GM19023 (cell line): ENCODE results near the gene ARHGEF17.

Experiments
- ATAC-seq: cut with Tn5 transposase; IDR thresholded peaks from one replicate; pipeline ENCODE4 v1.9.1; 2021; ENCODE audit warnings: mild to moderate bottlenecking, moderate library complexity; ENCODE audit not compliant: unreplicated experiment

Gene ARHGEF17

DNA sequence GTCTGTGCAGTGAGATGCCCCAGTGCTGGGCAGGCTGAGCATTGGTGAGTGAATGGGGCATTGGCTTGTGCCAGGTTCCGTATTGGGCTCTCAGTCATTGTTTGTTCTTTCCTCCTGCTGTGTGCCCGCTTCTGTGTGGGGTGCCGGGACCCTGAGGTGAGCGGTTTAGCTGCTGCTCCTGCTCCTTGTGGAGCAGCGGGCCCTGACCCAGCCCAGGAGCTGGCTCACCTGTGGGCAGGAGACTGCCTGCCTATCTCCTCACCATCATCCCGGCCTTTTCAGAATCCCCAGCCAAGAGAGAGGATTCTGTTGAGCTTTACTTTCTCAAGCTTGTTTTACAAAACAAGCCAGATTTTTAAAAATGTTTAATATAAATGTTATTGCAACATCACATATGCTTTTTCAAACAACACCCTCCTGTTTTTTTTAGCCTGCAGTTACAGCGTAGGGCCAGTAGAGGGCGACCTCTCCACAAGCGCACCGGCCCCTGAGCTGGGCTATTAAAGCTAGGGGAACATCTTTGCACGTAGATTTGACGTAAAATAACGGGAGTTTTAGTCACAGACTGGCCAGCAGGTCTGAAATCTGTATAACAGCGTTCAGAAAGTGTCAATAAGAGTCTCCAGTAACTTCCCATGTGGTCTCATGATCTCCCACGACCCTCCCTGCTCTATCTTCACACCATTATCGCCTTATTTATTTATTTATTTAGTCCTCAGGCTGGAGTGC is 43.0 kb downstream of the ARHGEF17 start:
- no peak for ATAC-seq

DNA sequence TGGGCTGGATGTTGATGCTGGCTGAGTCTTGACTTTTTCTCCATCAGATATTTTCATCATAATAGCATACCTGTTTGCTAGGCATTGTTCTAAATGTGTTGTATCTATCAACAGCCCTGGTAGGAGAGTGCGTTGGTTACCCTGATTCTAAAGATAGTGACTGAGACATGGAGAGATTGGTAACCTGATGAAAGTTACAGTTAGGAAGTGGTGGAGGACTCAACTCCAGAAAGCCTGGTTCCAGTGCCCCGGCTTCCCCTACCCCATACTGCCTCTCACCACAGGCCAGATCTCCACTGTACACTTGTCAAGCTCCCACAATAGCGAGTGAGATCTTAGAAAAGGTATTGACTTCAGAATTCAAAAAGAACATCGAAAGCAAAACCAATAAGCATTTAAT is 45.3 kb downstream of the ARHGEF17 start:
- no peak for ATAC-seq

DNA sequence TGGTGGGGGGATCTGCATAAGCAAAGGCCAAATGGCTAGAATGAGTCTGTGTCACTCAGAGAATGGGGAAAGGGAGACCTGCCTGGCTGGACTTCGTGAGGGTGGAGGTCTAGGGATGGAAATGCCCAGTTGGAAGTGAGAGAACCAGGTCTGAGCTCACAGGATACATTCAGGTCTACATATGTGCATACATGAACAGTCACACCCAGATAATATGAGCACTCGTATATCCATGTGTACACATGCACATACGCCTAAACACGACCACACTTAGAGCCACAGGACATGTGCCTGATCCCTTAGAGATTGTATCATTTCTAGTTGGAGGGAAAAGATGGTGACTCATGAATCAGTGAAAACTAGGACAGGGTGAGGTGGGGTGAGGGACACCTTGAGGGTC is 47.0 kb downstream of the ARHGEF17 start:
- no peak for ATAC-seq

DNA sequence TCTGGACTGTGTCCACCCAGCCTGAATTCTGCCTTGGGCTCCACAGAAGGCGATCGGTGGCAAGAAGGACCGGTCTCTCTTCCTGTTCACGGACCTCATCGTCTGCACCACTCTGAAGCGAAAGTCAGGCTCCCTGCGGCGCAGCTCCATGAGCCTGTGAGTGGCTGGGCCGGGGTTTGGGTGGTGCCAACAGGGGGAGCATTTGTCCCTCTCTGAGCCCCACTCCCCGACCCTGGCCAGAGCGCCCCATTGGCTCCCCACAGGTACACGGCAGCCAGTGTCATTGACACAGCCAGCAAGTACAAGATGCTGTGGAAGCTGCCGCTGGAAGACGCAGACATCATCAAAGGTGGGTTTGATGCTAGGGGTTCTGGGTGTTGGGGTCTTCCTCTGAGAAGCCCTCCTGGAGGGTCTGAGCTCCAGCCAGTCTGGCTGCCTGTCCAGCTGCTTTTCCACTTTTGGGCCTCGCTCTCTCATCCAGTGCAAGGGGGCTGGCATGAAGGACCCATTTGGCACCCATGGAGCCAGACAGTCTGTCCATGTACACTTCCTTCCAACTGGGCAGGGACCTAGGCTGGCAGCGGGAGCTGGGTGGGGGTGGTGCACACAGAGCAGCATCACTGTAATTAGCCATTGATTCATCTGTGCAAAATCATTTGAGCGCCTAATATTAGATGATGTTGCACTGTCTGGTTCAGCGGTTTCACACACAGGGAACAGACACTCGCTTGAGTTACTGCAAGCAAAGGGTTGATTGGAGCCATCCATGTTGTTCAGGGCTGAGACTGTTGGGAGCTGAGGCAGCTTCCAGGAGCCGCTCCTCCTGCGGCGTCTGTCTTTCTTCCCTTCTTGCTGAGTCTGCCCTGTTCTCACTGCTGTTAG is 49.1 kb downstream of the ARHGEF17 start:
- no peak for ATAC-seq

DNA sequence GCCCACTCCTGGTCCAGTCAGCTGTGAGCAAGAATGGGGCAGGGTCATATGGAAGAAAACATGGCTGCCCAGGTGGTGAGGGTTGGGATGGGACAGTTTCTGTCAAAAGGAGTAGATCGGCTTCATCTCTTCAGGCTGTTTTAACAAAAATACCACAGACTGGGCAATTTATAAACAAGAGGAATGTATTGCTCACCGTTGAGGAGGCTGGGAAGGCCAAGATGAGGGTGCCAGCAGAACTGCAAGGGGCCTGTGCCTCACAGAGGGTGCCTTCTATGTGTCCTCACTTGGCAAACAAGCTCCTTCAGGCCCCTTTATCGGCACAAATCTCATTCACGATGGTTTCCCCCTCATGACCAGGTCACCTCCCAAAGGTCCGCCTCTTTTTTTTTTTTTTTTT is 50.0 kb downstream of the ARHGEF17 start:
- ATAC-seq, result no peak

- ATAC-seq, result no peak
Observed at GRCh38 chr11:73359341-73359740, 51.3 kb downstream of the ARHGEF17 start.

GRCh38 chr11:73359930-73360742 is 52.1 kb downstream of the ARHGEF17 start:
- no peak for ATAC-seq

DNA sequence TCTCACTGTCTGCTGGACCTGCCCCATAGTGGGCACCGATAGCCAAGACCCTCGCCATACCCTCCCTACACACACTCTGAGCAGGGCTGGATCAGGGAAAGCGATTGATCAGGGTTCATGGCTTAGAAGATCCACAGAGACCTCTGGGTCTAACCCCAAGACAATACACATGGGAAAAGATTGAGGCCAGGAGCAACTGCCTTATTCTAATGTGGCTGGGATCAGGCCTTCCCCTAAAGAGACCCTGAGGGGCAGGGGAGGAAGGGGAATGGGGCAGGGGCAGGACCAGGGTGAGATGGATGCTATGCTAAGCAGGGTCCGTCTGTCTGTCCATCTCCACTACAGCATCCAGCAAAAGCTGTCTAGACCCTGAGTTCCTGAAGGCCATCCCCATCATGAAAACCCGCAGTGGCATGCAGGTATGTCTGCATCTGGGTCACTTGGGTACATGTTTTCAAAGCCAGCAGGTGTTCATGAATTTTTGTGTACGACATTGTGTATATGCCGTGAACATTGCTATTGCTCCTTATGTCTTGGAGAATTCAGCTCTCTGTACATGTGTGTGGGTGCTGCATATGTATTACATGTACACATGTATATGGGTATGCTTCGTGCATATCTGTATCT is 52.8 kb downstream of the ARHGEF17 start:
- ATAC-seq, result no peak

GRCh38 chr11:73361953-73362776 is 54.1 kb downstream of the ARHGEF17 start:
- no peak for ATAC-seq

DNA sequence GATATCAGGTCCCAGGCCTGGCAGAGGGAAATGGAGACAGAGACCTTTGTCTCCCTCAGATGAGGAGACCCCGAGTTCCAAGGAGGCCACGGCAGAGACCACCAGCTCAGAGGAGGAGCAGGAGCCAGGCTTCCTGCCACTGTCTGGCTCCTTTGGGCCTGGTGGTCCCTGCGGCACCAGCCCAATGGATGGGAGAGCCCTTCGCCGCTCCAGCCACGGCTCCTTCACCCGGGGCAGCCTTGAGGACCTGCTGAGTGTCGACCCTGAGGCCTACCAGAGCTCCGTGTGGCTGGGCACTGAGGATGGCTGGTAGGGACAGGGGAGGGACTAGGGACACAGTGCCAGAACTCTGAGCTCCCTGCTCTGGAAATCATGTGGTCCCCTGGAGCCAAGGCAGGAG is 55.1 kb downstream of the ARHGEF17 start:
- no peak for ATAC-seq

DNA sequence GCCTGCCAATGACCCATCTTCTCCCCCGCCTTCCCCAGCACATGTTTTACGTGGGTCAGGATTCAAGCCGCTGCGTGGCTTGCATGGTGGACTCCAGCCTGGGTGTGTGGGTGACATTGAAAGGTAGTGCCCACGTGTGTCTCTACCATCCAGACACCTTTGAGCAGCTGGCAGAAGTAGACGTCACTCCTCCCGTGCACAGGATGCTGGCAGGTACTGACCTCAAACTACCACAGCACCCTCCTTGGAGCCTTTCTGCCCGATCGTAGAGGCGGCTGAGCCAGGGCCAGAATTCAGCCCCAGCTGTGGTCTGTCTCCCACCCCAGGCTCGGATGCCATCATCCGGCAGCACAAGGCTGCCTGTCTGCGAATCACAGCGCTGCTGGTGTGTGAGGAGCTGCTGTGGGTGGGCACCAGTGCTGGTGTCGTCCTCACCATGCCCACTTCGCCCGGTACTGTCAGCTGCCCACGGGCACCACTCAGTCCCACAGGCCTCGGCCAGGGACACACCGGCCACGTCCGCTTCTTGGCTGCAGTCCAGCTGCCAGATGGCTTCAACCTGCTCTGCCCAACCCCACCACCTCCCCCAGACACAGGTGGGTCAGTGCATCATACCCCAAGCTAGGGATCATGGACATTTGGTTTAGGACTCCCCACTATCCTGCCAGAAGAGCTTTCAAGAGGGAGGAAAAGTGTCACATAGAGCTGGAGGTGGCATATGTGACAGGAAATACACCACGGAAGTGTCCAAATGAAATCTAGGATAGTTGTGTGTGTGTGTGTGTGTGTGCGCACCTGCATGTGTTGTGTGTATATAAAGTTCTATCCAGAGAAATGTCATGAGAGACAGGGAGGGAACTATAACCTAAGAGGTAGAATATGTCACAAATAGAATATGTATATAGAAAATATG is 57.5 kb downstream of the ARHGEF17 start:
- no peak for ATAC-seq

DNA sequence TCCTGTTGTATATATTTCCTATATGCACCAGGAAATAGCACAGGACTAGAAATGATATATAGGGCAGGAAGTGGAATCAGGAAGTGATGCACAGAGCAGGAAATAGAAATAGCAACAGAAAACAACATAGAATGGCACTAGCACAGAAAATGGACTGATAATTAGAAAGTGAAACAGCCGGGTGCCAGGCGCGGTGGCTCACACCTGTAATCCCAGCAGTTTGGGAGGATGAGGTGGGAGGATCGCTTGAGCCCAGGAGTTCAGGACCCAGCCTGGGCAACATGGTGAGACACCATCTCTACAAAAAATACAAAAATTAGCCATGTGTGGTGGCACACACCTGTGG is 58.2 kb downstream of the ARHGEF17 start:
- ATAC-seq, result no peak

- ATAC-seq, result no peak
Observed at GRCh38 chr11:73366953-73367352, 58.9 kb downstream of the ARHGEF17 start.

DNA sequence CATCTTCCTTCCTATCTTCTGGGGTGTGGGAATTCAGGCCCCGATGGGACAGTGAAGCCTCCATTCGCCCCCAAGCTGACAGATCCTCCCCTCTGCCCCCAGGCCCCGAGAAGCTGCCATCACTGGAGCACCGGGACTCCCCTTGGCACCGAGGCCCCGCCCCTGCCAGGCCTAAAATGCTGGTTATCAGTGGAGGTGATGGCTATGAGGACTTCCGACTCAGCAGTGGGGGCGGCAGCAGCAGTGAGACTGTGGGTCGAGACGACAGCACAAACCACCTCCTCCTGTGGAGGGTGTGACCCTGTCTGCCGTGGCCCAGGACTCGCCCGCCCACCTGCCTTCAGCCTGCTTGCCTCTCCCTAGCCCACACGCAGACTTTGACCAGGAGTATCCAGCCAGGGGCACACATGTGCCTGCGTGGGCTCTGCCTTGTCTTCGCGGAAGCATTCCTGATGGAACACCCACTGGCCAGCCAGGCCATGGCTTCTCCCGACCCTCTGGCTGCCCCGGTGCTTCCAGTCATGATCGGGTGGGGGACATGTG is 59.5 kb downstream of the ARHGEF17 start:
- no peak for ATAC-seq

DNA sequence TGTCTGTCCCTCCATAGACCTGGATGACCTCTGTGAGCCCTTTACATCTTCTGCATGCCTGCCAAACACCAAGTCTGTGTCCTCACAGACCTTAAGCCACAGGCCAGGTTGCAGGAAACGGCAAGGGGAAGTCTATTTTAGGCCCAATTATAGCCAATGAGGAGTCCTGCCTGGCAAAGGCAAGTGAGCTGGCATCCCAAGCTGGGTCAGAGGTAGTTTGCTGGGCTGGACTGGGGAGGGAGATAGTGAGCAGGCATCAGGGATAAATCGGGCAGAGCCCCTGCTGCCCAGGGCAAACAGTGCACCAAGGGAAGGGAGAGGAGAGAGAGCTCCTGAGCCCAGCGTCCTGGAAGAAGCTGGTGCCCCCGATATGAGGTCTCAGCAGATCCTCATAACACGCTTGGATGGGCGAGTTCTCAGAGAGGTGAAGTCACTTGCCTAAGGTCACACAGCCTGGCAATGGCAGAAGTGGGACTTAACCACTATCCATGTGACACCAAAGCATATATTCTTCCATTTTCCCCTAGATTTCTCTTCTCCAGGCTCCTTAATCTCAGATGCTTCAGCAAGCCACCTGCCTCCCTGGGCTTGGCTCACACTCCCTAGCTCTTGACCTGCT is 64.4 kb downstream of the ARHGEF17 start:
- no peak for ATAC-seq

DNA sequence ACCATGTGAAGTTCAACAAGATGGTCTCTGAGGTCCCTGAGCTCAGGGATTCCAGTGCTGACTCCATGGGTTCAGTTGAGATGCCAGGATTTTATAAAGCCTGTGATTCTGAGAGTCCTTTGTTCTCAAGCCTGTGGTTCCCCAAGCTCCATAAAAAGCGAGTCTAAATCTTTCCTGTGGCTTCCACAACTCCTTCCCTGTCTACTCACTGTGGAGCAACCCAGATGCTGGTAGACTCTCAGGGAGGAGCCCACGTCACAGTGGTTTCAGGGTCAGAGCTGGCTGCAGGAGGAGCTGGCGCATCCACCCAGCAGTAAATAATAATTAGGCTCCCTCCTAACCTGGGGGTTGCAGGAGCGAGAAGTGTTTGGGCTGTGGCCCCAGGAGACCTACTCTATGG is 66.1 kb downstream of the ARHGEF17 start:
- ATAC-seq, result no peak

- no peak for ATAC-seq
Observed at GRCh38 chr11:73375830-73376159, 67.7 kb downstream of the ARHGEF17 start.

- ATAC-seq, result peak; percentile 75
Observed at GRCh38 chr11:73376160-73376802, 68.2 kb downstream of the ARHGEF17 start, which contains the start of gene RELT. Gene RELT, plus strand, starts transcription at chr11:73376399. Its CDS starts 12,738 bp downstream, at chr11:73389137.
